GM12878 (cell line): ENCODE data around the gene EEFSEC. TPM values are rescaled to one million over a fixed set of nuclear protein-coding genes. Genes with fewer than 3 reads are reported as not detected.

Source experiments
- ATAC-seq: fragments of 200-7000 bp; cut with Tn5 transposase; 3 replicates; pipeline ENCODE4 v1.9.1; 2020; ENCODE audit warnings: mild to moderate bottlenecking, moderate library complexity
- BruUV-seq: library from RNA; stranded (reverse); fragments of 400-500 nt; replicated peaks from 2 replicates; lab custom pipeline; 2021; lab: Mats Ljungman, UMichigan
- CTCF ChIA-PET: fragments of 300-600 bp; sonication (Branson Sonifier 250); formaldehyde crosslinking; extraction: SDS; loops from one replicate; lab custom pipeline; 2021; ENCODE audit warnings: inconsistent platforms; lab: Yijun Ruan, JAX
- POLR2A ChIA-PET: fragments of 350-600 bp; formaldehyde crosslinking; extraction: SDS; loops from one replicate; lab custom pipeline; 2021; ENCODE audit warnings: inconsistent platforms; lab: Charles Lee
- RAD21 ChIA-PET: fragments of 300-600 bp; sonication (Branson Sonifier 250); formaldehyde crosslinking; loops from one replicate; lab custom pipeline; 2023; ENCODE audit warnings: antibody characterized with exemption; ENCODE audit not compliant: unreplicated experiment; lab: Charles Lee
- SMC1A ChIA-PET: fragments of 300-600 bp; sonication (Branson Sonifier 250); formaldehyde crosslinking; loops from one replicate; lab custom pipeline; 2023; ENCODE audit not compliant: unreplicated experiment, uncharacterized antibody; lab: Charles Lee
- DNase-seq: peaks from one replicate; pipeline ENCODE4 v3.0.0-alpha.2; 2011; ENCODE audit warnings: low read depth, low spot score
- FAIRE-seq: peaks from 3 replicates; lab custom pipeline; 2011; peaks lifted over from hg19 to GRCh38; lab: Jason Lieb, UNC
- H2AFZ ChIP-seq: 2 replicates; pipeline ENCODE4 v1.6.0; 2011; ENCODE audit warnings: low read depth, low read length, control low read depth; ENCODE audit not compliant: control insufficient read depth
- H3K27ac ChIP-seq: 2 replicates; pipeline ENCODE4 v1.5.1; 2011; ENCODE audit warnings: control low read depth; ENCODE audit not compliant: control insufficient read depth, insufficient read depth
- H3K27me3 ChIP-seq, 2 experiments: replicated peaks in 1 of 2; 2 replicates each; pipeline versions ENCODE4 v1.6.0 to v1.6.1; 2011; ENCODE audit warnings: low read length in 1 of 2; ENCODE audit not compliant: control insufficient read depth in 2 of 2, insufficient read depth in 2 of 2
- H3K36me3 ChIP-seq, 2 experiments: 2 replicates each; pipeline ENCODE4 v1.5.1; 2011; ENCODE audit warnings: low read length in 1 of 2; ENCODE audit not compliant: control insufficient read depth in 2 of 2, insufficient read depth in 2 of 2
- H3K4me1 ChIP-seq: 2 replicates; pipeline ENCODE4 v1.6.1; 2011; ENCODE audit warnings: mild to moderate bottlenecking, low read length, moderate library complexity, mixed read lengths; ENCODE audit not compliant: control insufficient read depth, insufficient read depth
- H3K4me2 ChIP-seq: 2 replicates; pipeline ENCODE4 v1.6.0; 2011; ENCODE audit warnings: control low read depth; ENCODE audit not compliant: control insufficient read depth, insufficient read depth
- H3K4me3 ChIP-seq: fragments of 200-600 bp; sonication (generic); 2 replicates; pipeline ENCODE4 v1.5.1; 2016
- H3K79me2 ChIP-seq: 2 replicates; pipeline ENCODE4 v1.6.0; 2011; ENCODE audit warnings: low read length; ENCODE audit not compliant: control insufficient read depth, insufficient read depth
- H3K9ac ChIP-seq: 2 replicates; pipeline ENCODE4 v1.8.0; 2011; ENCODE audit warnings: low read length, control low read depth, mixed read lengths; ENCODE audit not compliant: control insufficient read depth, insufficient read depth
- H3K9me3 ChIP-seq: replicated peaks from 3 replicates; pipeline ENCODE4 v1.5.1; 2011; ENCODE audit warnings: mild to moderate bottlenecking, low read length; ENCODE audit not compliant: control insufficient read depth, insufficient read depth
- H4K20me1 ChIP-seq: 2 replicates; pipeline ENCODE4 v1.6.0; 2011; ENCODE audit not compliant: control insufficient read depth, insufficient read depth
- CBX5 ChIP-seq: sonication (generic); IDR thresholded peaks from 2 replicates; pipeline ENCODE4 v1.6.1; 2016; ENCODE audit warnings: low read depth, moderate library complexity, mild to moderate bottlenecking, inconsistent platforms
- CHD2 ChIP-seq: IDR thresholded peaks from 2 replicates; pipeline ENCODE4 v1.6.1; 2011; ENCODE audit warnings: low read depth, low read length, improper control_type of control experiment, borderline replicate concordance
- CREM ChIP-seq: IDR thresholded peaks from 2 replicates; pipeline ENCODE4 v1.6.1; 2014; ENCODE audit warnings: antibody characterized with exemption, low read depth
- HSF1 ChIP-seq: fragments of 150-350 bp; IDR thresholded peaks from 2 replicates; pipeline ENCODE4 v1.6.1; 2014; ENCODE audit warnings: mild to moderate bottlenecking, low read depth, low read length
- NBN ChIP-seq: fragments of 450-650 bp; IDR thresholded peaks from 2 replicates; pipeline ENCODE4 v1.6.1; 2016
- PAX5 ChIP-seq: IDR thresholded peaks from 2 replicates; pipeline ENCODE4 v1.6.1; 2011; ENCODE audit warnings: low read depth, low read length, borderline replicate concordance
- POLR2A ChIP-seq: IDR thresholded peaks from 2 replicates; pipeline ENCODE4 v1.6.1; 2011; ENCODE audit warnings: low read depth, mild to moderate bottlenecking, low read length
- SREBF1 ChIP-seq: IDR thresholded peaks from 2 replicates; pipeline ENCODE4 v1.6.1; 2012; ENCODE audit warnings: mild to moderate bottlenecking, low read length
- TARDBP ChIP-seq: IDR thresholded peaks from 2 replicates; pipeline ENCODE4 v1.6.1; 2016; ENCODE audit warnings: borderline replicate concordance
- TBL1XR1 ChIP-seq: IDR thresholded peaks from 2 replicates; pipeline ENCODE4 v1.6.1; 2012; ENCODE audit warnings: low read depth, low read length, improper control_type of control experiment
- WRNIP1 ChIP-seq: IDR thresholded peaks from 2 replicates; pipeline ENCODE4 v1.6.1; 2011; ENCODE audit warnings: low read depth, low read length, improper control_type of control experiment, borderline replicate concordance
- ZNF622 ChIP-seq: fragments of 450-650 bp; IDR thresholded peaks from 2 replicates; pipeline ENCODE4 v1.6.1; 2017; ENCODE audit warnings: mild to moderate bottlenecking, inconsistent platforms
- WGBS: methylation state at CpG from one replicate; pipeline ENCODE4 v1.1.6; 2016; ENCODE audit warnings: low lambda C conversion rate; ENCODE audit not compliant: insufficient replicate concordance, insufficient coverage; ENCODE audit errors: missing lambda C conversion rate; 5-methylcytosine and 5-hydroxymethylcytosine counted together
- in situ Hi-C: fragments of 300-500 bp; cut with MboI; formaldehyde crosslinking; loops from 9 replicates; pipeline ENCODE4 v1.14.3; 2018; ENCODE audit warnings: mixed read lengths
- intact Hi-C: fragments of 100-400 bp; cut with micrococcal nuclease; formaldehyde crosslinking; loops from one replicate; pipeline ENCODE4 v1.14.2; 2022; ENCODE audit not compliant: unreplicated experiment
- polyA plus RNA-seq, 11 experiments: library from polyadenylated mRNA; depleted of rRNA in 4 of 11; unstranded in 6 of 11; stranded (reverse) in 5 of 11; fragments of >200 nt; fragmentation: Nextera tagmentation in 4 of 11; fragmentation: Illumina TruSeq in 1 of 11; extraction: Ambion mirVana in 4 of 11; extraction: Trizol in 1 of 11; gene quantifications; 1 replicate in 1 of 11; 2 replicates in 10 of 11; pipeline versions ENCODE4 v1.2.1 to v1.2.3, GENCODE V29; 2011 to 2016; ENCODE audit warnings: inconsistent platforms in 2 of 11, missing spikeins in 2 of 11, low read depth in 1 of 11
- total RNA-seq, 4 experiments: library from RNA; depleted of rRNA in 3 of 4; stranded (reverse); fragments of >200 nt in 3 of 4; fragmentation: Illumina TruSeq in 1 of 4; extraction: Trizol in 1 of 4; gene quantifications; 2 replicates each; pipeline versions ENCODE4 v1.2.1 to v1.2.3, GENCODE V29; 2013 to 2021
- TF ChIP-seq, protein P1 (sequence below): fragments of 150-350 bp; IDR thresholded peaks from 2 replicates; pipeline ENCODE4 v1.6.1; 2016; ENCODE audit warnings: low read depth, low read length
- TF ChIP-seq, protein P2 (sequence below): IDR thresholded peaks from 2 replicates; pipeline ENCODE4 v1.6.1; 2011; ENCODE audit warnings: mild to moderate bottlenecking, low read depth, low read length, moderate library complexity; ENCODE audit not compliant: insufficient replicate concordance

EEFSEC gene
- total and polyA plus RNA-seq, 10 of the 15 experiments (the other 5 are each of a cell fraction or from before 2014, with no cell fraction given) = 0.29 to 29.1 (median 16.1) TPM

GRCh38 chr3:128232376-128233178 lies 79.3 kb downstream of the EEFSEC start:
- H3K4me3 ChIP-seq = no peak overlapping the region
- in situ Hi-C loops = no loop called here
- CTCF ChIA-PET = interaction anchor here (0.6 to 1.0 kb wide), 3 partner anchors 9 to 677 kb away, joined by 3 read pairs; no protein-coding TSS in a partner anchor

More at GRCh38 chr3:128232376-128233178, 79.3 kb downstream of the EEFSEC start:
- intact Hi-C loops = no loop called here
- Histone ChIP-seq H3K4me2 (no peak overlapping the region), H3K9me3 (no peaks in the 10 kb centered on the region), H2AFZ (no peak overlapping the region), H3K27ac (no peak overlapping the region), H3K36me3 (no peaks in the 10 kb centered on the region), H4K20me1 (no peaks in the 10 kb centered on the region), H3K27me3 (no peaks in the 10 kb centered on the region), H3K4me1 (no peaks in the 10 kb centered on the region), H3K79me2 (no peaks in the 10 kb centered on the region), H3K9ac (no peak overlapping the region)
- DNase-seq = no peak
- TF ChIP-seq WRNIP1 (no peak), NBN (no peak), PAX5 (no peak), ZNF622 (no peak), CHD2 (no peak), TBL1XR1 (no peak), TARDBP (no peak), HSF1 (no peak), POLR2A (no peak), CBX5 (no peak), CREM (no peak), SREBF1 (no peak)
- TF ChIP-seq, protein P1, sequence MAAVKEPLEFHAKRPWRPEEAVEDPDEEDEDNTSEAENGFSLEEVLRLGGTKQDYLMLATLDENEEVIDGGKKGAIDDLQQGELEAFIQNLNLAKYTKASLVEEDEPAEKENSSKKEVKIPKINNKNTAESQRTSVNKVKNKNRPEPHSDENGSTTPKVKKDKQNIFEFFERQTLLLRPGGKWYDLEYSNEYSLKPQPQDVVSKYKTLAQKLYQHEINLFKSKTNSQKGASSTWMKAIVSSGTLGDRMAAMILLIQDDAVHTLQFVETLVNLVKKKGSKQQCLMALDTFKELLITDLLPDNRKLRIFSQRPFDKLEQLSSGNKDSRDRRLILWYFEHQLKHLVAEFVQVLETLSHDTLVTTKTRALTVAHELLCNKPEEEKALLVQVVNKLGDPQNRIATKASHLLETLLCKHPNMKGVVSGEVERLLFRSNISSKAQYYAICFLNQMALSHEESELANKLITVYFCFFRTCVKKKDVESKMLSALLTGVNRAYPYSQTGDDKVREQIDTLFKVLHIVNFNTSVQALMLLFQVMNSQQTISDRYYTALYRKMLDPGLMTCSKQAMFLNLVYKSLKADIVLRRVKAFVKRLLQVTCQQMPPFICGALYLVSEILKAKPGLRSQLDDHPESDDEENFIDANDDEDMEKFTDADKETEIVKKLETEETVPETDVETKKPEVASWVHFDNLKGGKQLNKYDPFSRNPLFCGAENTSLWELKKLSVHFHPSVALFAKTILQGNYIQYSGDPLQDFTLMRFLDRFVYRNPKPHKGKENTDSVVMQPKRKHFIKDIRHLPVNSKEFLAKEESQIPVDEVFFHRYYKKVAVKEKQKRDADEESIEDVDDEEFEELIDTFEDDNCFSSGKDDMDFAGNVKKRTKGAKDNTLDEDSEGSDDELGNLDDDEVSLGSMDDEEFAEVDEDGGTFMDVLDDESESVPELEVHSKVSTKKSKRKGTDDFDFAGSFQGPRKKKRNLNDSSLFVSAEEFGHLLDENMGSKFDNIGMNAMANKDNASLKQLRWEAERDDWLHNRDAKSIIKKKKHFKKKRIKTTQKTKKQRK = no peak
- TF ChIP-seq, protein P2, sequence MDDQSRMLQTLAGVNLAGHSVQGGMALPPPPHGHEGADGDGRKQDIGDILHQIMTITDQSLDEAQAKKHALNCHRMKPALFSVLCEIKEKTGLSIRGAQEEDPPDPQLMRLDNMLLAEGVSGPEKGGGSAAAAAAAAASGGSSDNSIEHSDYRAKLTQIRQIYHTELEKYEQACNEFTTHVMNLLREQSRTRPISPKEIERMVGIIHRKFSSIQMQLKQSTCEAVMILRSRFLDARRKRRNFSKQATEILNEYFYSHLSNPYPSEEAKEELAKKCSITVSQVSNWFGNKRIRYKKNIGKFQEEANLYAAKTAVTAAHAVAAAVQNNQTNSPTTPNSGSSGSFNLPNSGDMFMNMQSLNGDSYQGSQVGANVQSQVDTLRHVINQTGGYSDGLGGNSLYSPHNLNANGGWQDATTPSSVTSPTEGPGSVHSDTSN = no peak
- WGBS = 73% methylated on average over 14 of the region's 14 CpGs
- RAD21 ChIA-PET = no interaction called here
- ATAC-seq = no peak
- no peak for FAIRE-seq
- SMC1A ChIA-PET = no interaction called here
- BruUV-seq = no TSS peak
- POLR2A ChIA-PET = no interaction called here
